Breast epithelium (tissue), 3 donors: ENCODE measurements around the gene ISYNA1.

Experiments used
- POLR2A ChIP-seq: fragments of 450-650 bp; IDR thresholded peaks from one replicate; pipeline ENCODE4 v1.6.1; 2016; ENCODE audit warnings: antibody characterized with exemption, mild to moderate bottlenecking, moderate library complexity
- POLR2AphosphoS5 ChIP-seq, 3 donors: sonication (generic); formaldehyde crosslinking; IDR thresholded peaks; one replicate each; pipeline ENCODE4 v1.6.1; 2017; ENCODE audit warnings: antibody characterized with exemption in 3 of 3
- TF ChIP-seq, protein P1 (sequence below), 3 donors: fragments of 450-650 bp; IDR thresholded peaks; one replicate each; pipeline ENCODE4 v1.5.1; 2016 to 2017; ENCODE audit warnings: antibody characterized with exemption in 3 of 3, mild to moderate bottlenecking in 3 of 3, moderate library complexity in 3 of 3

DNA sequence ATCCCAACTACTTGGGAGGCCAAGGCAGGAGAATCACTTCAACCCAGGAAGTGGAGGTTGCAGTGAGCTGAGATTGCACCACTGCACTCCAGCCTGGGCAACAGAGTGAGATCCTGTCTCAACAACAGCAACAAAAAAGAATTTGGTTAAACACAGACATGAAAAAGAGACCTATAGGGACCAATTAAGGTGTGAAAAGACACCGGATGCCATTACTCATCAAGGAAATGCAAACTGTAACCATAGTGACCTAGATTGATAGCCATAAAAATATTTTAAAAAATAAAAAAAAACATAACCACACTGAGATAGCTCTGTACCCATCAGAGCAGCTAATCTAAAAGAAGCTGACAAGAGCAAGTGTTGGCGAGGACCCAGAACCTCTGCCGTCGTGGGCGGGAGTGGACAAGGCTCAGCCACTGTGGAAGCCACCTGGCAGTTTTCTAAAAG lies 37.1 kb upstream of the ISYNA1 start:
- TF ChIP-seq, protein P1, sequence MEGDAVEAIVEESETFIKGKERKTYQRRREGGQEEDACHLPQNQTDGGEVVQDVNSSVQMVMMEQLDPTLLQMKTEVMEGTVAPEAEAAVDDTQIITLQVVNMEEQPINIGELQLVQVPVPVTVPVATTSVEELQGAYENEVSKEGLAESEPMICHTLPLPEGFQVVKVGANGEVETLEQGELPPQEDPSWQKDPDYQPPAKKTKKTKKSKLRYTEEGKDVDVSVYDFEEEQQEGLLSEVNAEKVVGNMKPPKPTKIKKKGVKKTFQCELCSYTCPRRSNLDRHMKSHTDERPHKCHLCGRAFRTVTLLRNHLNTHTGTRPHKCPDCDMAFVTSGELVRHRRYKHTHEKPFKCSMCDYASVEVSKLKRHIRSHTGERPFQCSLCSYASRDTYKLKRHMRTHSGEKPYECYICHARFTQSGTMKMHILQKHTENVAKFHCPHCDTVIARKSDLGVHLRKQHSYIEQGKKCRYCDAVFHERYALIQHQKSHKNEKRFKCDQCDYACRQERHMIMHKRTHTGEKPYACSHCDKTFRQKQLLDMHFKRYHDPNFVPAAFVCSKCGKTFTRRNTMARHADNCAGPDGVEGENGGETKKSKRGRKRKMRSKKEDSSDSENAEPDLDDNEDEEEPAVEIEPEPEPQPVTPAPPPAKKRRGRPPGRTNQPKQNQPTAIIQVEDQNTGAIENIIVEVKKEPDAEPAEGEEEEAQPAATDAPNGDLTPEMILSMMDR (IDR thresholded peaks at IDR 0.05): no peak
- TF ChIP-seq POLR2A: no peak
- TF ChIP-seq POLR2AphosphoS5 (IDR thresholded peaks at IDR 0.05): no peak
